HG03565 (cell line): ENCODE results near the gene DNAH3.
"Not testable (repeated sequence)": the region's sequence is repeated elsewhere in the genome, so short reads cannot be mapped to it uniquely, and the experiment has no call there.

Experiments used
- ATAC-seq: cut with Tn5 transposase; IDR thresholded peaks from one replicate; pipeline ENCODE4 v1.9.1; 2021; ENCODE audit warnings: mild to moderate bottlenecking, moderate library complexity; ENCODE audit not compliant: unreplicated experiment

Gene DNAH3

DNA sequence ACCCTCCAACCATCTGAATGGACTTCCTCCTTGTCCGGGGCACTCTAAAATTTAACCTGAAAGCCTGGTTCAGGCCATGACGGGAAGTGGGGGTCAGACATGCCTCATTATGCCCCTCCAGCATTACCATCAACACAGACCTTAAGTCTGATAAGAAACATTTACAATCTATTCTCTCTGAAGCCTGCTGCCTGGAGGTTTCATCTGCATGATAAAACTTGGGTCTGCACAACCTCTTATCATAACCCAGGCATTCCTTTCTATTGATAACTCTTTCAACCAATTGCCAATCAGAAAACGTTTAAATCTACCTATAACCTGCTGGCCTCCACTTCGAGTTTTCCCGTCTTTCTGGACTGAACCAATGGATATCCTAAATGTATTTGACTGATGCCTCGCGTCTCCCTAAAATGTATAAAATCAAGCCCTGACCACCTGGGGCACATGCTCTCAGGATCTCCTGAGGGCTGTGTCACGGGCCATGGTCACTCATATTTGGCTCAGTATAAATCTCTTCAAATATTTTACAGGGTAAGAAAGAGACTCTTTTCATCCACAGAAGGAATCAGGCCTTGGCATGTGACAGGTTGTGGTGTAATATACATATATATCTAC, 204.5 kb downstream of the DNAH3 start:
- ATAC-seq, result no peak

DNA sequence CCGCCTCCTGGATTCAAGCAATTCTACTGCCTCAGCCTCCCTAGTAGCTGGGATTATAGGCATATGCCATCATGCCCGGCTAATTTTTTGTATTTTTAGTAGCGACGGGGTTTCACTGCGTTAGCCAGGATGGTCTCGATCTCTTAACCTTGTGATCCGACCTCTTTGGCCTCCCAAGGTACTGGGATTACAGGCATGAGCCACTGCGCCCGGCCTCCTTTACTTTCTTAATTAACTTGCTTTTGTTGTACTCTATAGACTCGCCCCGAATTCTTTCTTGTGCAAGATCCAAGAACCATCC, 205.1 kb downstream of the DNAH3 start:
- ATAC-seq, result not testable (repeated sequence)

DNA sequence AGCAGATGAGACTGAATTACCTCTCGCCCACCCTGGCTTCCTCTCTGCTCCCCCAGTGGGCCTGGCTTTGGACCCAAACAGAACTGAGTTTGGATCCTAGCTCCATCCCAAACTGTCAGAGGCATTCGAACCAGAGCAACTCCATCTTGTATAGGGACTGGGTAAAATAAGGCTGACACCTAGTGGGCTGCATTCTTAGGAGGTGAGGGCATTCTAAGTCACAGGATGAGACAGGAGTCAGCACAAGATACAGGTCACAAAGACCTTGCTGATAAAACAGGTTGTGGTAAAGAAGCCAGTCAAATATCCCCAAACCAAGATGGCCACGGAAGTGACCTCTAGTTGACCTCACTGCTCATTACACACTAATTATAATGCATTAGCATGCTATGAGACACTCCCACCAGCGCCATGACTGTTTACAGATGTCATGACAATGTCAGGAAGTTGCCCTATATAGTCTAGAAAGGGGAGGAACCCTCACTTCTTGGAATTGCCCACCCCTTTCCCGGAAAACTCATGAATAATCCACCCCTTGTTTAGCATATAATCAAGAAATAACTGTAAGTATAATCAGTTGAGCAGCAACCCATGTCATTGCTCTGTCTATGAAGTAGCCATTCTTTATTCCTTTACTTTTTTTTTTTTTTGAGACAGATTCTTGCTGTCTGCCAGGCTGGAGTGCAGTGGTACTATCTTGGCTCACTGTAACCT, 205.6 kb downstream of the DNAH3 start:
- no peak for ATAC-seq

GRCh38 chr16:20942256-20942655, 208.4 kb downstream of the DNAH3 start:
- ATAC-seq, result no peak

- no peak for ATAC-seq
Measured at GRCh38 chr16:20941636-20941926, 209.1 kb downstream of the DNAH3 start.

GRCh38 chr16:20940871-20941635, 209.6 kb downstream of the DNAH3 start:
- ATAC-seq, result no peak

DNA sequence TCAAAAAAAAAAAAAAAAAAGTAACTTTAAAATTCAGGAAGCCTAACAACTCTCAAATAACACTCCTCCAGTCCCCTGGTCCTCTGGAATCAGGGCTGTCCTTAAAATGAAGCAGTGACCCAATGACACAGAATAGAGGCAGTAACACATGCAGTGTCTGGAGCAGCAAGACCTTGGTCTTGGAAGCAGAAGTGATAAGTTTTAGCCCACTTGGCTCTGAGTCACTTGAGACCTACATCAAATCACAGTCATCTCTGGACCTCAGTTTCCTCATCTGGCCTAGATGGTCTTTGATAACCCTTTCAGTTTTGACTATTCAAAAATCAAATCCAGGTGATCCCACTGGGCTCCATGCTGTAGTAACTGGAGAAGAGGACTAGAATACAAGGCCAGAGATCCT, 211.0 kb downstream of the DNAH3 start:
- ATAC-seq, result no peak

DNA sequence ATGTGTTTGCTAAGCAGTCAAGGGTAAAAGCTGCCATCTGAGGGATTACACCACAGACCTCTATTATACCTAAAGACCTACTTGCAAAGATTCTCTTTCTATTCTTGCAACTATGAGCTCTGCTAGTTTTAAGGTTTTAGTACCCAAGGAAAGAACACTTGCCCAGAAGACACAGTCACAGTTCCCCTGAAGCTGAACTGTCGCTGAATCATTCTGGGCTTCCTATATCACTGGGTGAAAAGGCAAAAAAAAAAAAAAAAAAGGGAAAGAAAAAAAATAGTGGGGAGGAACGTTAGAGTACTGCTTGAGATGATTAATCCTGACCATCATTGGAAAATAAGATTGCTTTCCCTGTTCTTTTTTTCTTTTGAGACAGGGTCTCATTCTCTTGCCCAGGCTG, 212.2 kb downstream of the DNAH3 start:
- no peak for ATAC-seq

- ATAC-seq, result no peak
Measured at GRCh38 chr16:20937736-20938135, 212.9 kb downstream of the DNAH3 start.

DNA sequence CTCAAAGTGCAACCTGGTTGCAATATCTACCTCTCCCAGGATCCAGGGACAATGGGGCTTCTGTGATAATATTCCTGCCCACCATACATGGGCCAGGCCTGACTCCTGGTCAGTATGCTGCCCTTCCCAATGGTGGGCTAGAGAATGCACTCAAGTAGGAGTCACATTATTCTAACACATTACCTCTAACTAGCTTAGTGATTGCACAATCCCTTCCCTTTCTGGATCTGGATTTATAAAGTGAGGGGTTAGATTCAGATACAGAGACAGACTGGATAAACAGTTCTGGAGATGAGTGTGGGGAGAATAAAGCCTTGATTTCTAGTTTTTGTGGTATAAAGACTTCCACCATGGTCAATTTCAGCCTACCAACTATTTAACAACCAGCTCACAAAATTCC, 217.1 kb downstream of the DNAH3 start:
- no peak for ATAC-seq

GRCh38 chr16:20931066-20931600, 219.5 kb downstream of the DNAH3 start:
- ATAC-seq, result no peak

DNA sequence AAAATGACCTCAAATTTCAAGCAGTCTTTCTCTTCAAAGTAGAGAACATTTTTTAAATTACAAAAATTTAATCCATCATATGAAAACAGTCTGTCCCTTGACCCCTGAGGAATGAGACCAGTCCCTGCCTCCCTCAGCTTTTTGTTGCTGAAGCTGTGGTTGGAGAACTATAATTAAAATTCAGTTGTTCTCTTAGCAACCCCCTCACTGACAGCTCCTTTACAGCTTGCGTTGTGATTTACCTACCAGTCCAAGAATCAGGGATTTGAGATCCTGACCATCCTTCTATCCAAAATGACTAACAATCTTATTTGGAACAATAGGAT, 220.3 kb downstream of the DNAH3 start:
- no peak for ATAC-seq

- ATAC-seq, result not testable (repeated sequence)
Measured at GRCh38 chr16:20929676-20930364, 220.8 kb downstream of the DNAH3 start.

DNA sequence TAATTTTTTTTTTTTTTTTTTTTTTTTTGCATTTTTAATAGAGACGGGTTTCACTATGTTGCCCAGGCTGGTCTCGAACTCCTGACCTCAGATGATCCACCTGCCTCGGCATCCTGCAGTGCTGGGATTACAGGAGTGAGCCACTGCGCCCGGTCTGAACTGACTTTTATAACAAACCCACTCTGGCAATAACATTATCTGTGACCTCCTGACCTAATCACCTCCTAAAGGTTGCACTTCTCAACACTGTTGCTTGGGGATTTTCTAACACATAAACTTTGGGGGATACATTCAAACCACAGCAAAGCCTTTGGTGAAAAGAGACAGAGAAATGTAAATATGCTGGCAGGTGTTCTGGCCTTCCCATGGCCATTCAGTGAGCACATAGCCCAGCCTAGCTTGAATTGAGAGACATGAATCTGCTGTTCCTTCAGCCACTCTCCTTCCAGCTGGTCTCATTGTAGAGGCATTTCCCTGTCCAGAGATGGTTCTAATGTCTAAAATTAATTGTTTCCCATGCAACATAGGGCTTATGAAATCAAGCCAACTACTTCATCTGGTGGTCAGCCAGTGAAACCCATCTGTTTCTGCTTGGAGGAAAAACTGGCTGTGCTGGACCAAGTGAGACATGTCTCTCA, 221.8 kb downstream of the DNAH3 start:
- no peak for ATAC-seq

- no peak for ATAC-seq
Measured at GRCh38 chr16:20925751-20926150, 224.9 kb downstream of the DNAH3 start.

GRCh38 chr16:20923876-20924275, 226.8 kb downstream of the DNAH3 start:
- ATAC-seq, result no peak

DNA sequence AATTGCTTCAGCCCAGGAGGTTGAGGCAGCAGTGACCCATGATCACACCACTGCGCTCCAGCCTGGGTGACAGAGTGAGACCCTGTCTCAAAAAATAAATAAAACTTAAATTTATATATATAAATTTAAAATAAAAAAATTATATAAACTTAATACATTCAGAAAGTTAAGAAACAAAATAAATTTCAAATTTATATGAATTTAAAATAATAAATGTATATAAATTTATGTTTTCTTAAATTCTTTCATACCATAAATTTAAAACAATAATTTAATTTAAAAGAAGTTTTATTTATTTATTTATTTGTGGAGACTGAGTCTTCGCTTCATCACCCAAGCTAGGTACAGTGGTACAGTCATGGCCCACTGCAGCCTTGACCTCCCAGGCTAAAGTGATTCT, 229.8 kb downstream of the DNAH3 start:
- ATAC-seq, result no peak

GRCh38 chr16:20920091-20920490, 230.6 kb downstream of the DNAH3 start:
- no peak for ATAC-seq

- no peak for ATAC-seq
Measured at GRCh38 chr16:20918486-20919239, 232.0 kb downstream of the DNAH3 start.

DNA sequence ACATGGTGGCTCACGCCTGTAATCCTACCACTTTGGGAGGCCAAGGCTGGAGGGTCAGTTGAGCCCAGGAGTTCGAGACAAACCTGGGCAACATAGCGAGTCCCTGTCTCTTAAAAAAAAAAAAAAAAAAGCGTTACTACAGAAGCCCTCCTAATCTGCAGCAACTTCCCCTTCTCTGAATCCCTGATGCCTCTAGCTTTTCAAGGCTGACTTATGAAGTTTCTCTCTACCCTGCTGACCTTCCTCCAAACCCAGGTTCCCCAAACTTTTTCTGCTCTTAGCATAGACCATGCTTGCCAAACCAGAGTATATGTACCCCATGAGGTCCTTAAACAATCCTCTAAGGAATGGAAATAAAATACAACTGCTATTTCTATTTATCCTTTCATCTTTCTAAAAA, 233.7 kb downstream of the DNAH3 start:
- ATAC-seq, result no peak

DNA sequence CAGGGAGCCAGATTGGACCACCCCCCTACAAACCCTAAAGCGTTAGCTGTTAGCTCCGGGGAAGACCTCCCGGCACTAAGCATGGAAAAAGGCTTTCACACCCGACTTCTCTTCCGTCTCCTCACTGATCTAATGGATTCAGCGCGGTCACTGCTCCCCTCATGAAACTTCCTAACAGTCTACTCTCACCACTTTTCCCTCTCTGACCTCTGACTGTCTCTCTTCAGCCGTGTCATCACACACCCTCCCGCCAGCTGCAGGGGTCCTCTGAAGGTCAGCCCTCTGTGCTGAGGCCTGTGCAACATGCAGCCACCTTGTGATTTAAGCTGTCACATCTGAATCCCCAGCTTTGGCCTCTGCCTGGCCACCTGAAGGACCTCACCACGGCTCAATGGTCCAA, 234.4 kb downstream of the DNAH3 start:
- ATAC-seq, result no peak
